ENCODE data around the gene HES5.

The HES5 gene

GRCh38 chr1:2499986-2500596 lies 30.0 kb downstream of the HES5 start:
- peak; percentile 64 for DNase-seq (ENCODE audit: low spot score)

DNA sequence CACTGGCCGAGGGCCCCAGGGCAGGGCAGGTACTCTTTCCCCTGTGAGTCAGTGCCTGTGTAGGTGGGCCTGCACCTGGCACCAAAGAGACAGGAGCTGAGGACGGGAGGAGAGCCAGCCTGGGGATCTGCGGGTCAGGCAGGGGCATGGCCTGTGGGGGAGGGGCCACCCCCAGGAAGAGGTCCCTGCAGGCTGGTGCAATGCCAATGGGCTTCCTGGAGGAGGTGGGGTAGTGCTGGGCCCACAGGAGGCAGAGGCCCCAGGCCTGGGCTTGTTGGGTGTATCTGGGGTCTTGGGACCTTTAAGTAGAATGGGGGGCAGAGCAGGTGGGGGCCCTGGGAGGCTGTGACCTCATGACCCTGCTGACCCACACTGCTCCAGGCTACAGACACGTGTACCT lies 30.8 kb downstream of the HES5 start:
- DNase-seq (ENCODE audit: low spot score) = no peak

DNA sequence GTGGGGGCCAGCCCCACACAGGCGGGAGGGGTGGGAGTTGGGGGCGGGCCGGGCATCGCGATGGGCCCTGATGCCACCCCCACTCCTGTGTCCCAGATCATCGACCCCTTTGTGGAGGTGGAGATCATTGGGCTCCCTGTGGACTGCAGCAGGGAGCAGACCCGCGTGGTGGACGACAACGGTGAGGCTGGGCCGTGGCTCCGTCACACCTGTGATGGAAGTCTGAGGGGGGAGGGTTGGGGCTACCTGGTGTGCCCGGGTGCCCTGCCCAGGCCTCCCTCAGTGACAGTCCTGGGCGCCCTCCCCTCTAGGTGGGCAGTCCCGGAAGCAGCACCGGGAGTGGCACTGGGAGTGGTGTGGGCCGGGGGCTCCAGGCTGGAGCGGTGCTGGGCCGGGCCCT lies 31.4 kb downstream of the HES5 start:
- DNase-seq (ENCODE audit: low spot score) = no peak

DNA sequence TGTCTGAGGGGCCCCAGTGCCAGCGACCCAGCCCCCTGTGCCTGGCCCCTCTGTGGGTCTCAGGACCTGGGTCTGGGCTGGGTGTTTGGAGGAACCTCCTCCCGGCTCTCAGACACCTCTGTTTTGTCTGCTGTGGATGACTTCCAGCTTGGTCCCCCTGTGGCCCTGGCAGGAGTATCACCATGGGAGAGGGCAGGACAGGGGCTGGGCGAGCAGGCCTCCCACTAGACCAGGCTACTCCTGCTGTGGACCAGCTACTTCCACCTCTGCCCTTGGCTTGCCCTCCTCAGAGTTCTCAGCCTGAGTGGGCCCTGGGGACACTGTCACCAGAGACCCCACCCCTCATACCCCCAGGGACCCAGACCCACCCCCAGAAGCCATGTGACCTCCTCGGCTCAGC lies 32.2 kb downstream of the HES5 start:
- DNase-seq (ENCODE audit: low spot score) = peak; percentile 45

DNA sequence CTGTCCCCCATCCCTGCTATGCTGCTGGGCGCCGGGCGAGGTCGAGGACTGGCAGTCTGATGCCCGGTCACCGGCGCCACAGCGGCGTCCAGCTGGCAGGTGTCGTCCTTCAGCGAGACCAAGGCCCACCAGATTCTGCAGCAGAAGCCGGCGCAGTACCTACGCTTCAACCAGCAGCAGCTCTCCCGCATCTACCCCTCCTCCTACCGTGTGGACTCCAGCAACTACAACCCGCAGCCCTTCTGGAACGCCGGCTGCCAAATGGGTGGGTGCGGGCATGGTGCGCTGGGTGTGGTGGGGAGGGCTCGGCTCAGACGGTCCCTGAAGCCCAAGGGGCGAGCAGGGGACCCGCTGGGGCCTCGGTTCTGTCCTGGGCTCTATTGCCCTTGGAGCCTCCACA lies 33.3 kb downstream of the HES5 start:
- no peak for DNase-seq (ENCODE audit: low spot score)

GRCh38 chr1:2496087-2496622 lies 33.9 kb downstream of the HES5 start:
- peak; percentile 87 for DNase-seq (ENCODE audit: low spot score)

- DNase-seq (ENCODE audit: low spot score) = peak; percentile 57
Observed at GRCh38 chr1:2495546-2495945, 34.5 kb downstream of the HES5 start.

- peak; percentile 53 for DNase-seq (ENCODE audit: low spot score)
Observed at GRCh38 chr1:2495026-2495425, 35.0 kb downstream of the HES5 start.

- peak; percentile 61 for DNase-seq (ENCODE audit: low spot score)
Observed at GRCh38 chr1:2494323-2494693, 35.8 kb downstream of the HES5 start.

GRCh38 chr1:2493691-2494322 lies 36.3 kb downstream of the HES5 start:
- peak; percentile 50 for DNase-seq (ENCODE audit: low spot score)

- DNase-seq (ENCODE audit: low spot score) = no peak
Observed at GRCh38 chr1:2493218-2493617, 36.8 kb downstream of the HES5 start.

- DNase-seq (ENCODE audit: low spot score) = no peak
Observed at GRCh38 chr1:2492091-2492490, 38.0 kb downstream of the HES5 start.

- DNase-seq (ENCODE audit: low spot score) = no peak
Observed at GRCh38 chr1:2489615-2490014, 40.4 kb downstream of the HES5 start.

- DNase-seq (ENCODE audit: low spot score) = no peak
Observed at GRCh38 chr1:2488688-2489087, 41.4 kb downstream of the HES5 start.

DNA sequence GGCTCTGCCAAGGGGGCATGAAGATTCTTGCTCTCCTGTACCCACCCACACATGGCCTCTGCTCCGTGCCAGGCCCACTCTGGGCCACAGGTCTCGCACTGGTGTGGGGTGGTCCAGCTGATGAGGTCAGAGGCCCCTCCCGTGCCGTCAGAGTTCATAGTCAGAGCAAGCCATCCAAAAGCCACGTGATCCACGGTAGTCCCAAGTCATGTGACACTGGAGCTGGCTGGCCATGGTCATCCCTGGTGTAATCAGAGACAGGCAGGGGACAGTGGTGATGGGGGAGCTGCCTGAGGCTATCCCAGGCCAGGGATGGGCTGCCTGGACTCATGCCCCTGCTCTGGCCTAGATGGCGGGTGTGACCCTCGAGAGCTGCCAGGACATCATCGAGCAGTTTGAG lies 43.5 kb downstream of the HES5 start:
- no peak for DNase-seq (ENCODE audit: low spot score)

- no peak for DNase-seq (ENCODE audit: low spot score)
Observed at GRCh38 chr1:2486041-2486440, 44.0 kb downstream of the HES5 start.

DNA sequence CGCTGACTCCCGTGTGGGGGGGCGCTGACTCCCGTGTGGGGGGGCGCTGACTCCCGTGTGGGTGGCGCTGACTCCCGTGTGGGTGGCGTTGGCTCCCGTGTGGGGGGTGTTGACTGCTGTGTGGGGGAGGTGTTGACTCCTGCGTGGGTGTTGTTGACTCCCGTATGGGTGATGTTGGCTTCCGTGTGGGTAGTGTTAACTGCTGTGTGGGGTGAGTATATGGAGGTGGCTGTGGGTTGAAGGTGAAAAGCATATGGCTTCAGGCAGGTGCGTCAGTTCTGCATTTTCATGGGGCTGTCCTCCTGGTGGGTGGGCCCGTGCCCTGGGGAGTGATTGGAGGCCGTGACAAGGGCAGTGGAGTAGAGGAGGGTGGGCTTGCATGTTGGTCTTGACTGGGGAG lies 46.1 kb downstream of the HES5 start:
- no peak for DNase-seq (ENCODE audit: low spot score)

DNA sequence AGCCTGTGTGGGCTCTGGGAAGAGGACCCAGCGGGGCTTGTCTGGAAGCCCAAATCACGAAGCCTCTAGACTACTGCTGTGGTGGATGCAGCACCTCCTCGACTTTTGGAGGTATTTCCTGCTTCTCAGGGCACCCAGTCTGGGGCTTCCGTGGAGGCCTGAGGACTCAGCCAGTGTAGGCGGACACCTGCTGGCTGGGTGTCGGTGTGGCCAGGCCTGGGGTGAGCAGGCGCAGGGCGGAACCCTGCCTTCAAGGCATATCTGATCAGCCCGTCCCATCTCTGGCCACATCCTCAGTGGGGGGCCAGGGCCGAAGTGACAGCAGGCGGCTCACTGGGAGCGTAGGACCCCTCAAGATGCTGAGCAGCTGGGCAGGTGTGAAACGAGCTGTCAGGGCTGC lies 47.0 kb downstream of the HES5 start:
- DNase-seq (ENCODE audit: low spot score) = no peak

GRCh38 chr1:2482588-2482987 lies 47.5 kb downstream of the HES5 start:
- DNase-seq (ENCODE audit: low spot score) = no peak

GRCh38 chr1:2481885-2482284 lies 48.2 kb downstream of the HES5 start:
- no peak for DNase-seq (ENCODE audit: low spot score)

DNA sequence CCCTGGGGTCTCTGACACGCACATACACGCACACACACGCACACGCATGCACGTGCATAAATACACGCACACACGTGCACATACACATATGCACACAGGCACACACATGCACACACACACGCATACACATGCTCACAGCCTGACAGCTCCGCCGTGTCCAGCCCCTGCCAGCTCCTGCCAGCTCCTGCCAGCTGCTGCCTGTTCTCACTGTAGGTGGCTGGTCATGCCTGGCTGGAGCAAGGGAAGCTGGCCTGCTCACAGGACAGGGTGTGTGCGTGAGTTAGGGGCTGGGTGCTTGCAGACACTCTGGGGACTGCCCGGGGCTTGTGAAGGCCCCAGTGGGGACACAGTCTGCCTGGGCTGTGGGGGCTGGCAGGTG lies 49.1 kb downstream of the HES5 start:
- DNase-seq (ENCODE audit: low spot score) = no peak

DNA sequence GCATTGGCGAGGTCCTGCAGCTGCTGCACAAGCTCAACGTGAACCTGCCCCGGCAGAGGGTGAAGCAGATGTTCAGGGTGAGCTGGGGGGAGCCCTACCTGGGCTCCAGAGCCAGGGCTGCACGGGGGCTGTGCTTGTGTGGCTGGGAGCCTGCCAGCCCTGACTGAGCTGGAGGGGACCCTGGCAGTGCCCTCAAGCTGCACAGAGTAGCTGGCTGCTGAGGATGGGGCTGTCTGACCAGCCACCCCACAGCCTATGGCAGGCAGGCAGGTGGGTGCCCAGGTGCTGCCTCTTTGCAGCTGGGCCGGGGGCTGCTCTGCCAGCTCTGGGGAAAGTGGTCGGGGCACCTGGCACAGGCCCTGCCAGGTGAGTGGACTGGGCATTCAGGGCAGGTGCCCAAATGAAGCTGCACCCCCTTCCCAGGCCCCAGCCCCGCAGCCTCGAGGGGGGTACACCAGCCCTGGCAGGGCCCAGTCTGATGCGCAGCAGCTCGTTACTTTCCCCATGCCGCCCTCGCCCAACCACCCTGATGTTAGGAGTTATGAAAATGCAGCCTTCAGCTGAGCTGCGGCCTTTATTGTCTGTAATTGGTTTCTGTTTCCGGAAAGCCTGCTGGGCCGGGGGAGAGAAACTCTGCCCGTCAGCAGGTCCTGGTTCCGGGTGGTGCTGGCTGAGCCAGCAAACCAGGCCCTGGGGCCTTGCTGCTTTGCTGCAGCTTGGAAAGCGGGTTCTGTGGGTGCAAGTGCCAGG lies 49.7 kb downstream of the HES5 start:
- DNase-seq (ENCODE audit: low spot score) = no peak

DNA sequence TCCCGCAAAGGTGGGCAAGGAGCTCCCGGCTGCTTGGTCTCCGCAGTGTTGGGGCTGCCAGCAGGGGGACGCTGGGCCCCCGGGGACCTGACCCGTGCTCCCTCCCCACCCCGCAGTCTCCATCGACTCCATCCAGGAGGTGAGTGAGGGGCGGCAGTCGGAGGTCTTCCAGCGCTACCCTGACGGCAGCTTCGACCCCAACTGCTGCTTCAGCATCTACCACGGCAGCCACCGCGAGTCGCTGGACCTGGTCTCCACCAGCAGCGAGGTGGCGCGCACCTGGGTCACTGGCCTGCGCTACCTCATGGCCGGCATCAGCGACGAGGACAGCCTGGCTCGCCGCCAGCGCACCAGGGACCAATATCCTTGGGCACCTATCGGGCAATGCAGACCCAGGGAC lies 50.4 kb downstream of the HES5 start:
- no peak for DNase-seq (ENCODE audit: low spot score)
